A673 (cell line): ENCODE results near the gene COG8.

Experiments used
- EZH2 ChIP-seq: fragments of 200-600 bp; sonication (generic); IDR thresholded peaks from 2 replicates; pipeline ENCODE4 v1.6.1; 2017; ENCODE audit warnings: borderline replicate concordance, low read depth, mild to moderate bottlenecking, mixed read lengths, antibody characterized with exemption, low read length; ENCODE audit not compliant: poor library complexity, severe bottlenecking
- TF ChIP-seq, protein P1 (sequence below): fragments of 300-800, 200-600 bp; sonication (generic); conservative IDR thresholded peaks from 2 replicates; pipeline ENCODE4 v1.5.1; 2017; ENCODE audit warnings: low read depth, mild to moderate bottlenecking, antibody characterized with exemption, low read length, moderate library complexity, mixed read lengths

GRCh38 chr16:69384974-69385373 is 45.6 kb upstream of the COG8 start:
- TF ChIP-seq, protein P1, sequence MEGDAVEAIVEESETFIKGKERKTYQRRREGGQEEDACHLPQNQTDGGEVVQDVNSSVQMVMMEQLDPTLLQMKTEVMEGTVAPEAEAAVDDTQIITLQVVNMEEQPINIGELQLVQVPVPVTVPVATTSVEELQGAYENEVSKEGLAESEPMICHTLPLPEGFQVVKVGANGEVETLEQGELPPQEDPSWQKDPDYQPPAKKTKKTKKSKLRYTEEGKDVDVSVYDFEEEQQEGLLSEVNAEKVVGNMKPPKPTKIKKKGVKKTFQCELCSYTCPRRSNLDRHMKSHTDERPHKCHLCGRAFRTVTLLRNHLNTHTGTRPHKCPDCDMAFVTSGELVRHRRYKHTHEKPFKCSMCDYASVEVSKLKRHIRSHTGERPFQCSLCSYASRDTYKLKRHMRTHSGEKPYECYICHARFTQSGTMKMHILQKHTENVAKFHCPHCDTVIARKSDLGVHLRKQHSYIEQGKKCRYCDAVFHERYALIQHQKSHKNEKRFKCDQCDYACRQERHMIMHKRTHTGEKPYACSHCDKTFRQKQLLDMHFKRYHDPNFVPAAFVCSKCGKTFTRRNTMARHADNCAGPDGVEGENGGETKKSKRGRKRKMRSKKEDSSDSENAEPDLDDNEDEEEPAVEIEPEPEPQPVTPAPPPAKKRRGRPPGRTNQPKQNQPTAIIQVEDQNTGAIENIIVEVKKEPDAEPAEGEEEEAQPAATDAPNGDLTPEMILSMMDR, result no peak
- TF ChIP-seq EZH2, result no peak
